ENCODE measurements around the gene VTCN1. TPM values are rescaled to one million over a fixed set of nuclear protein-coding genes. Genes with fewer than 3 reads are reported as not detected.
"Not testable (repeated sequence)": the region's sequence is repeated elsewhere in the genome, so short reads cannot be mapped to it uniquely, and the experiment has no call there.

Gene VTCN1, protein sequence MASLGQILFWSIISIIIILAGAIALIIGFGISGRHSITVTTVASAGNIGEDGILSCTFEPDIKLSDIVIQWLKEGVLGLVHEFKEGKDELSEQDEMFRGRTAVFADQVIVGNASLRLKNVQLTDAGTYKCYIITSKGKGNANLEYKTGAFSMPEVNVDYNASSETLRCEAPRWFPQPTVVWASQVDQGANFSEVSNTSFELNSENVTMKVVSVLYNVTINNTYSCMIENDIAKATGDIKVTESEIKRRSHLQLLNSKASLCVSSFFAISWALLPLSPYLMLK
- 10 to 100 TPM; 14.2 to 27.2 (median 23.1) TPM for polyA plus RNA-seq (ENCODE audit: insufficient read length in 4 of 4)

DNA sequence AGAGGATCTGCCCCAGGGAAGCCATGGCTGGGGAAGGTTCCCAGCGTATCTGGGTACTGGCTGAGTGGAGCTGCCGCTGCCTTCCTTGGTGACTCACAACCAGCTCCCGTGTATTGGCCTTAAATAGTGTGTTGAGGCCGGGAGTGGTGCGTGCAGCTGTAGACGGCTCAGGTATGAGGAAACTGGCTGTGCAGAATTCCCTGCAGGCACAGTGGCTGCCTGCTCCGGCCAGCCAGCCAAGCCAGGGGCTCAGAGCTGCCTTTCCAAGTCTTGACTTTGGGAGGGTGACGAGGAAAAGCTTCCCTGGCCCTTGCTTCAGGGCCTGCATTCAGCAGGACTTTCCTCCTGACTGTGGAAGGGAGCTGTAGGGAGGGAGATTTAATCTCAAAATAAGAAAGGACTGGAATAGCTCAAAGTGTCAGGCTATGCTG, at the start of gene VTCN1:
Gene VTCN1 (minus strand): TSS at position 97 of the 431 bp plus-strand sequence. CDS start 72 bp downstream, at position 25.
- no peak for DNase-seq (ENCODE audit: low read depth in 4 of 4, low spot score in 3 of 4)

DNA sequence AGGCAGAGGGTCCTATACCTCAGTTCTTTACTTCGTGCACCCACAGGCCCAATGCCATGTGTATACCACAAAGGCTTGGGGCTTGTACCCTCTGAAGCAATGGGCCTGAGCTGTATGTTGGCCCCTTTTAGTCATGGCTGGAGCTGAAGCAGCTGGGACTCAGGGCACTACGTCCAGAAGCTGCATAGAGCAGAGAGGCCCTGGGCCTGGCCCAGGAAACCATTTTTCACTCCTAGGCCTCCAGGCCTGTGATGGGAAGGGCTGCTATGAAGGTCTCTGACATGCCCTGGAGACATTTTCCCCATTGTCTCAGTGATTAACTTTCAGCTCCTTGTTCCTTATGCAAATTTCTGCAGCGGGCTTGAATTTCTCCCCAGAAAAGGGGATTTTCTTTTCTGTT, 48.1 kb upstream of the VTCN1 start:
- DNase-seq (ENCODE audit: low read depth in 4 of 4, low spot score in 3 of 4): no peak

DNA sequence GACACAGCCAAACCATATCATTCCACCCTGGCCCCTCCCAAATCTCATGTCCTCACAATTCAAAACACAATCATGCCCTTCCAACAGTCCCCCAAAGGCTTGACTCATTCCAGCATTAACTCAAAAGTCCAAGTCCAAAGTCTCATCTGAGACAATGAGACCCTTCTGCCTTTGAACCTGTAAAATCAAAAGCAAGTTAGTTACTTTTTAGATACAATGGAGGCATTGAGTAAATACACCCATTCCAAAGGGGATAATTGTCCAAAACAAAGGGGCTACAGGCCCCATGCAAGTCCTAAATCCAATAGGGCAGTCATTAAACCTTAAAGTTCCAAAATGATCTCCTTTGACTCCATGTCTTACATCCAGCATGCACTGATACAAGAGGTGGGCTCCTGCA, 47.3 kb upstream of the VTCN1 start:
- DNase-seq (ENCODE audit: low read depth in 4 of 4, low spot score in 3 of 4): not testable (repeated sequence)

DNA sequence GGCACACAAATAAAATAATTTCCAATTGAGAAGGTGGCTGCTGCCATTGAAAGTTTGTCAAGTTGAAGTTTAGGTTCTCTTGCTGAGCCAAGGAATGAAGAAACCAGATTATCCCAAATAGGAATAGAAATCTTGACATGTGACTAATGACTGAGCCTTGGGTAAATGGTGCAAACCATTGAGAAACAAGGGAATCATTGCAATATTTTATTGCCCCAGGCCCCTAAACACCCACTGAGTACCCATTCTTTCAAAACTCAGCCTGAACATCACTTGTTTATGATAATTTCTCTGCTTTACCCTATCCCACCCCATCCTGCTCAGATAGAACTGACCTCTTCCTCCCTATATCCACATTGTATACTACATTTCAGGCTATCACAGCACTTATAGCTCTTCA, 46.6 kb upstream of the VTCN1 start:
- no peak for DNase-seq (ENCODE audit: low read depth in 4 of 4, low spot score in 3 of 4)

DNA sequence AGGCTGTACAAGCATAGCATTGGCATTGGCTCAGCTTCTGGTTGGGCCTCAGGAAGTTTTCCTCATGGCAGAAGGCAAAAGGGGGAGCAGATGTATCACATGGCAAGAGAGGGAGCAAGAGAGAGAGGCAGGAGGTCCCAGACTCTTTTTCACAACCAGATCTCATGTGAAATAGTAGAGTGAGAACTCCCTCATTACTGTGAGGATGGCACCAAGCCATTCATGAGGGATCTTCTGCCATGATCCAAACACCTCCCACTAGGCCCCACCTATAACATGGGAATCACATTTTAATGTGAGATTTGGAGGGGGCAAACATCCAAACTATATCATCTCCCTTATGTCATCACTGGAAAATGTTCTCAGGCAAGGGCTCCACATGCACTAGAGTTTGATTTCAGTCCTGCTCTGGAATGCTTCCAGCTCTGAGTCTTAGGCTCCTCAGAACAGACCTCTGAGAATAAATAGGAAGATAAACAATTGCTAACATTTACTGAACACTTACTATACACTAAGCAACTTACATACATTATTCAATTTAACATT, 39.4 kb upstream of the VTCN1 start:
- DNase-seq (ENCODE audit: low read depth in 4 of 4, low spot score in 3 of 4): no peak

DNA sequence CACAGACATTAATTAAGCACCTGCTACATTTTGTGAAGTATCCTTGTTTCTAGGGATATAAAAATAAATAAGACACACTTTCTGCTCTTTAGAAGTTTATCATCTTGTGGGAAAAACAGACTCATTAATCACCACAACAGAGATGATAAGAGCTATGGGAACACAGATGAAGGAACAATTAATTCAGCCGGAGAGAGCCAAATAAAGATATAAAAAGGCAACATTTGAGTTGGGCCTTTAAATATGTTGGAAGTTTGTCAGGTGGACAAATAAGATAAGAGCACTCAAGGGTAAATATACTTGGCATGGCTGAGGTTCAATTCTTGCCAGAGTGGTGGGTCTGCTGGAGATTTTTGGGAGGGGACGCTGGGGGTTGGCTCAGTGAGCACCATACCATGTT, 34.2 kb upstream of the VTCN1 start:
- no peak for DNase-seq (ENCODE audit: low read depth in 4 of 4, low spot score in 3 of 4)

DNA sequence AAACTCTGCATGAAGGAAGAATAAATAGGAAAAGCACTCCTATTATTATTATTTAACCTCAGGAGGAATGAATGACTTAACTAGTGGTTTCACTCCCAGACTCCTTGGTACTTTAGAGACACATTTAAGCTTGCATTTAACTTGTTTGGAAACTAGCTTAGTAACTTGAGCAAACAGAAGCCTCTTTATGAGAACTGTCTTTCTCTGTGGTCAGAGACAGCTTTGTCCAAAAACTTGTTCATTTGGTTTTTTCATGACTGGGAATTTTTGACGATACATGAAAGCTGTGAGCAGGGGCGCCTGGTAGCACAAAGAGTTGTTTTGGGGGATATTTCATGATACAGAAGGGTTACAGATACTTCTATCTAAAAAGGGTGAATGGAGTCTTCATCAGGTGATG, 33.6 kb upstream of the VTCN1 start:
- no peak for DNase-seq (ENCODE audit: low read depth in 4 of 4, low spot score in 3 of 4)

DNA sequence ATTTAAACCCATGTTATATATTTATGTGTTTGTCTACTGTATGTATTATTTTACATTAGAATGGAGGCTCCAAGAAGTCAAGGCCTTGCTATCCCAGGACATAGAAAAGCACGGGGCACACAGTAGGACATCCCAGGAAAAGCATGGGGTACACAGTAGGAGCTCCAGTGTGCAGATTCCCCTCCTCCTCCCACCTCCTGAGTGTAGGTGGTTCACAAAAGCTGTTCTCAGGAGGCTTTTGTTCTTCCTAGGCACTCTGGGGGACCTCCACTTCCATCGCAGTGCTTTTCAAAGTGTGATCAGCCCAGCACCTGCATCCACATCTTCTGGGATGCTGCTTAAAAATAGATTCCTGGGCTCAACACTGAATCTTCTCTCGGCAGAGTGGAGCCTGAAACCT, 30.8 kb upstream of the VTCN1 start:
- DNase-seq (ENCODE audit: low read depth in 4 of 4, low spot score in 3 of 4): no peak

DNA sequence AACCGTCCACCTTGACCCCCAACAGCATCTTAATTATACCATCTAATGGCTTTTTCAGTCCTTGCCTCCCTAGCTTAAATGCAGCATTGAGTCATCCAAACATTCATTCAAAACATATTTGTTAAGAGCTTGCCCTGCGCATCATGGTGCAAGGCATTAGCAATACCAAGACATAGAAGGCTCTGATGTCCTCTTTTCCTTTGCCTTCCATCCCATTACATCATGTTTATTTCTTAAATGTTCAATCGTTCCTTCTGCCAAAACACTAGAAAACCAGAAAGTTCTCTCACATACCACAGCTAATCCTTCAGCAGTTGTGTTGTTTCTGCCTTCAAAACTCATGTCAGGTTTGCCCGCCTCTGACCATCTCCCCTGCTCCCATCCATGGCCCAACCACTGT, 29.8 kb upstream of the VTCN1 start:
- DNase-seq (ENCODE audit: low read depth in 4 of 4, low spot score in 3 of 4): no peak

DNA sequence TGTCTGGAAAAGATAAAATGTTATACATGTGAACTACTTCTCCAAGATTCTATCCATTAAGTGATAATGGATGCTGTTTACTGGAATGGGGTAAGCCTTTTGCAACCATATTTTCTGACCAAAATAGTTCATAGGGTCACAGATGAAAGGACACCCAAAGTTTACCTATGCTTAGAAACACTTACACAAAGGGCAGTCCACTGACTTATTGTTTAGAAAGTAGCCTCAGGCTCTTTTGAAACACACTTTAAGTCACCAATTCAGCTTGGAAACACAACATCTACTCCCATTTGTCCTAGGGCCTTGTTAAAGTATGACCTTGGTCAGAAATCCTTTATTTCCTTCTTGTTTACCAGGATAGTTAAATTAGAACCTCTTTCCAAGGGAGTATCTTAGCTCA, 28.7 kb upstream of the VTCN1 start:
- DNase-seq (ENCODE audit: low read depth in 4 of 4, low spot score in 3 of 4): no peak

DNA sequence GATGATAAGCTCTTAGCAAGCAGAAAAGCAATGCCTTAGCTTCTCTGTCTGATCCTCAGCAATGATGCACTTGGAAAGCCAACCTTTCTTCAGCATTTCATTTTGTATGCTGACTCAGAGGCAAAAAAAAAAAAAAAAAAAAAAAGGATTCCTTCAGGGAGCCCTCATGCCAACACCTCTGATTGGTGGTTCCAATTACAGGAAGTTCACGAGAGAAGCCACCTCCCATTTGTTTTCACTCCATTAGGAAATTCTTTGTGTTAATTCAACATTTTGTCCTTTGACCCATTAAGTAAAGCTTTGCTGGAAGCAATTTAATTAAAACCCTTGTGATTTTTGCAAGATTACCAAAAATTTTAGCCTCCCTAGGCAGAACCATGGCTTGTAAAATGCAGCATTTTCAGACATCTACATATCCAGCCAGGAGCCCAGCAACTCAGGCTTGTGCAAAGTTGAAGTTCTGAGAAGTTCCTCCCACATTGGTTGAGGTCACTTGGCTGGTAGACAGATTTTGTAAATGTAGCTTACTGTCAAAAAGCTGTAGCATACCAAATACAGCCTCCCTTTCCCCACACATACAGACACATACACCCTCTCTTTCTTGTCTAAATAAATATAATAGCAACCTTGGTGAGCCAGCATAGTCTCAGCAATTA, 27.1 kb upstream of the VTCN1 start:
- DNase-seq (ENCODE audit: low read depth in 4 of 4, low spot score in 3 of 4): no peak

DNA sequence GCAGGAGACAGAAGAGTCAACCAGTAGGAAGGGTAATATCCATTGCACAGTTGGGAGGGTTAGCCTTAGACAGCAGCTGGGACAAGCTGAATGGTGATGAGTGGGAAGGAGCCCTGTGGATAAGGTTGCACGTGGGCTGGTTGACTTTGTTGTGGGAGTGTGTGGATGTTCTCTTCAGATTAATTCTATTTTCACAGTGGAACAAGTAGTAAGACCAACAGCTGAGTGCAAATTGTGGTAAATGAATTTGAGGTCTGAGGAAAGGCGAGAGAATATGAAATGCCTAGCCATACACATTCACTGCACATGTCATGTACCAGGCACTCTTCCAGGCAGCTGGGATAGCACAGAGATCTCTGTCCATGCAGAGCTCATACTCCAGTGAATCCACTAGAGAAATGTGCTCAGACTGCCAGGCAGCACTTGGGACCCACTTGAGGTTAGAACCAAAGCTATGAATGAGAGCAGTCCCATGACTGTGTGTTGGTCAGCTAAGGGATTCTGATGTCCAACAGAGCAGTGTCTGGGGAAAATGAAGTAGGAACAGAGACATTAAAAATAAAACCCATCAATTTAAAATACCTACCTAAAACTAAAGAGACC, 25.2 kb upstream of the VTCN1 start:
- no peak for DNase-seq (ENCODE audit: low read depth in 4 of 4, low spot score in 3 of 4)

DNA sequence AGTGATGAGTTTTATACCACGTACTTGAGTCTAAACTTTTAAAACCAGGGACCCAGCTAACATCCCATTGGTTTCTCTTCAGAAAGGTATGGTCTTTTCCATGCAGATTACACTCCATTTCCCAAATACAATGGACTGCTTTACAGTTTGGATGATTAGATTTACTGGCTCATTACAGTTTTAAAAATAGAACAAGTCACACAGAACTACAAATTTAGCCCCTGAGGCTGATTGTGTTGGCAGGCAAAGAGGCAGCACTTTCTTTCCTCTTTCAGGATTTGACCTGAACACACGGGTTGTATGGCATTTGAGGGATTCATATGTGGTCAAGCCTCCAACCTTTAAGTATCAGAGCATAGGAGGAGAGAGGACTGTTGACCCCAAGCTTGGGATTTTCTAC, 21.8 kb upstream of the VTCN1 start:
- no peak for DNase-seq (ENCODE audit: low read depth in 4 of 4, low spot score in 3 of 4)

DNA sequence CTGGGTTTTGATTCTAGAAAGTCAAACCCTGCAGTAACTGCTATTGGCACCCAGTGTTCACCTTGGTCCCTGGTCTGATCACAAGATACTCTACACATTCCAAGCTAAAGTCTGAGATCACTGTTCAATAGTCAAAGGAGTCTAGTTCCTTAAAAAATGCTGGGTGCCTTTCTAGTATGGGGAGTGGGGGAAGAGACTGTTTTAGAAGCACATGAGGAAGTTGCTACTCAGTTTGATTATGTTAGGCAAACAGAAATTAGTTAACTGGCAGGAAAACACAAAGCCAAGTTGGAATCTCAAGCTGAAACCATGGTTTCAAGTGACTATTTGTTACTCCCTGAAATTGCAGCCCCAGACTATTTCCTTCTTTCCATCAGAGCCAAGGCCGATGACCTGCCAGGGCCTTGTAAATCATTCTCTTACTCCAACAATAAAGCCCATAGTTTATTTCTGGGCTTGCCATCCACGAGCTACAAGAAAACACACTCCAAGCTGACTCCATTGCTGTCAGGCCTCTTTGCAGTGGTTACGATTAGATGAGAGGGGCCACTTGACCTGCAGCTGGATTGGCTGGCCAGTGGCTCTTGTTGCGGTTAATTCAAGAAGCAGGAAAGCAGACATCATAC, 21.1 kb upstream of the VTCN1 start:
- no peak for DNase-seq (ENCODE audit: low read depth in 4 of 4, low spot score in 3 of 4)

DNA sequence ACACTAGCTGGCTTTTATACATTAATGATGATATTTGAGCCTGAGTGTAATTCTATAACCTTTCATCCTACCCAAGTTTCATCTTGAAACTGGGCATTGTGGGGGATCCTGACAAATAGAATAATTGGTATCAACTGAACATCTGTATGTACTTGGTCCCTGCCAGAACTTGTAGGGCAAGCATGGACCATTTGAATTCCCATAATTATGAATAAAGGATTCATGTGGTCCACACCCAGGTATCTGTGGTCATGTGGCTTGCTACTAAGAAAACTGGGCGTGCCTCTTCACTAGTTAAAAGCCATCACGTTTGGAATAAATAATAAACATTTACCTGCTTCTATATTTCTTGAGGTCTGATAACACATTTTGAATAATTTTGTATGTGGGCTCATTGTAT, 20.6 kb upstream of the VTCN1 start:
- no peak for DNase-seq (ENCODE audit: low read depth in 4 of 4, low spot score in 3 of 4)

DNA sequence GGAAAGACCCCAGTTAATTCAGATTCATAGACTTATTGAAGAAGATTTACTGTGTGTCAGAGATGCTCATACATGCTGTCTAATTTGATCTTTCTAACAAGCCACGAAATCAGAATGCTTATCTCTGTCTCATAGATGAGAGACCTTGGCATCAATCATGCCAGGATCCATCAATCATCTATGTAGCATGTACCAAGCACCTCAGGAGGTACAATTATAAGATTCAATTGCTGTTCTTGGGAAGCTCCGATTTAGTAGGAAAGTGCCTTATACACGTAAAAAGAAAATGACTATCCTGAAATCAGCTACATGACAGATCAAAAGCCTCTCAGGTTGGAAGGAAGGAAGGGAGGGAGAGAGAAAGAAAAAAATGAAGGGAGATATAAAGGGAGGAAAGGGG, 18.5 kb upstream of the VTCN1 start:
- no peak for DNase-seq (ENCODE audit: low read depth in 4 of 4, low spot score in 3 of 4)

DNA sequence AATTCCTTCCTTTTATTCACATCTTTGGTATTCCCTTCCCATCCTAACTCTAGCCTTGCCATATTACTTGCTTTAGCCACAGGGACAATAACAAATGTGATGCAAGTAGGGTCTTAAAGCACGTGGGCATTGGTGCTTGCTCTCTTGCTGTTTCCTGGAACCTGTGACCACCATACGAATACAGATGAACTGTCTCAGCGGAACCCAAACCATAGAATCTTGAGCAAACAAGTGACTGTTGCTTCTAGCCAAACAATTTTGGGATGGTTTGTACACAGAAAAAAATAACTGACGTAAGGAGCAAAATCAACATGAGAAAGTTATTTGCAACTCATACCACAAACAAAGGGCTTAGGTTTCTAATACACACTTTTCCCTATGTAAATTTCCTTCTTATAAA, 15.2 kb upstream of the VTCN1 start:
- no peak for DNase-seq (ENCODE audit: low read depth in 4 of 4, low spot score in 3 of 4)

DNA sequence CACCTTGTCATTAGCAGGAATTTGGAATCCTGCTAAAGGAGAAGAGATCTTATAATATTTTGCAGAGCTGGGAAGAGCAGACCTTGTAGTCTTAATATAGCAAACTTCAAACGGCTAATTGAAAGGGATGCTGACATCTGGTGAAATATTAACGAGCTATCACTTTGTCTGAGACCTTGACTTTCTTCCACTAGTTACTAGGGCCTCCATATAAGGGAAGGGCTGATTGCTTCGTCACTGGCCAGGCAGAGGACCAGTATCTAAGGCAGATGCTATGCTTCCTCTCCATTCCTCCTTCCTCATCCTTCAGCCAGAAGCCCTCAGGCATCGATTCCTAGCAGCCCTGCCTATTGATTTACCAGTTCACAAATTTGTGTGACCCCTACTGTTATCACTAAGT, 6.0 kb upstream of the VTCN1 start:
- DNase-seq (ENCODE audit: low read depth in 4 of 4, low spot score in 3 of 4): no peak

DNA sequence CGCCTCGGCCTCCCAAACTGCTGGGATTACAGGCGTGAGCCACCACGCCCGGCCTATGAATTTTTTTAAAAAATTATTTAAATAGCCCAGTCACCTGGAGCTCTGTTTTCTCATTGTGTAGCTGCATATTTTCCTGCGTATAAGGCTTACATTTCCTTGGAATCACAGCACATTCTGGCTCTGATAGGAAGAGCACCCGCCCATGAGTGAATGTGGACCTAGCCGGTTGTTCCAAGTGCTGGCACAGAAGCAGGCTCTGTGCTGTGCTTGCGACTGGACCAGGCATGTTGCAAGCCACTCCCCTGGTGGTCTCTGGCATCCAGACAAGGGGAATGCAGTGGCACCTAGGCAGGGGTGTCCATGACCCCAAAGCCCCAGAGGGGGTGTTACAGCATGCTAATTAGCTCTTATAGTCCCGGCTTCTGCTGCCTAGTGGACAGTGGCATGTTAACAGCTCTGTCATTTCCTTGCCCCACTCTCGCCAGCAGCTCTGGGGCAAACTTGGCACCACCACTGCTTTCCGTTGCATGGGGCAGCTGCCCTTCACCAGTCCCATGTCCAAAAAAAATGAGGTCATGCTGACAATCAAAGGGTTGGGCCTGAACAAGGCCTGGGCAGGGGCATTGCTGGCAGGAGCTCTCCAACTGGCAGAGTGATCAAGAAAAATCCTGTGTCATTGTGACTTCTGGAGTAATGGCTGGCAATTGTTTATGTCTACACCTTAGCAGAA, 5.2 kb upstream of the VTCN1 start:
- DNase-seq (ENCODE audit: low read depth in 4 of 4, low spot score in 3 of 4): no peak

DNA sequence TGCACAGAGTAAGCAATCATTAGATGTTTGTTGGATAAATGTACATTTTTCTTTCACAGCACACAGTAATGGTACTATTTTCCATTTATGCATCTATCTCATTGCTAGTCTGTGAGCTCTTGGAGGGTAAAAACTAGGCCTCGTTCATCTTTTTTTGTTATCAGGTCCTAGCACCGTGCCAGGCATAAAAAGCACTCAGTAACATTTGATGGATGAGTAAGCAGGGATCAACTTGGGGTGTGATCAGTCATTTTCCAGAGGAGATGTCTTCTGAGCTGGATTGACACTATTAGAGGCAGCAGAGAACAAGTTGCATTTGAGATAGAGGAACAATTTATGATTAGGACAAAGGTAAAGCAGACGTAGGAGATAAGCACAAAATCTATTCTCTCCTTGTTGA, 4.3 kb upstream of the VTCN1 start:
- no peak for DNase-seq (ENCODE audit: low read depth in 4 of 4, low spot score in 3 of 4)

DNA sequence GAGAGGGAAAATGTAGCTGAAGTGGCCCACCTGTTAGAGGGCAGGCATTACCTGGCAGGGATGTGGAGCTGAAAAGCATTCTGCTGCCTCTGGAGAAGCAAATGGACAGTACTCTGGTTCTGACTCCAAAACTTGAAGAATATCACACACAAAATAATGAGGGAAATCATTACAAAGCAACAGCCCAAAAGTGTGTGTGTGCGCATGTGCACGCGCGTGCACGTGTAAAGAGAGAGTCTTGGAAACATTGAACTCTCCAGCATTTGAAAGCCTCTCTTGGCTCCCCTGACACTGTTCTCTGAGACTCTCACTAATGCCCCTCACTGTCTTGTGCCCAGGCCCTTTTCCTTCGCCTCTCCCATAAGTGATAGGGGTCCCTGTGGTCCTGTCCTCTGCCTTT, 2.3 kb upstream of the VTCN1 start:
- DNase-seq (ENCODE audit: low read depth in 4 of 4, low spot score in 3 of 4): no peak
